ENCODE results near the gene COL23A1. TPM values are rescaled to one million over a fixed set of nuclear protein-coding genes. Genes with fewer than 3 reads are reported as not detected.

The COL23A1 gene
- polyA plus RNA-seq, 1 donor (not counting 4 experiments of a cell fraction or from before 2014, with no cell fraction given), result not detected

DNA sequence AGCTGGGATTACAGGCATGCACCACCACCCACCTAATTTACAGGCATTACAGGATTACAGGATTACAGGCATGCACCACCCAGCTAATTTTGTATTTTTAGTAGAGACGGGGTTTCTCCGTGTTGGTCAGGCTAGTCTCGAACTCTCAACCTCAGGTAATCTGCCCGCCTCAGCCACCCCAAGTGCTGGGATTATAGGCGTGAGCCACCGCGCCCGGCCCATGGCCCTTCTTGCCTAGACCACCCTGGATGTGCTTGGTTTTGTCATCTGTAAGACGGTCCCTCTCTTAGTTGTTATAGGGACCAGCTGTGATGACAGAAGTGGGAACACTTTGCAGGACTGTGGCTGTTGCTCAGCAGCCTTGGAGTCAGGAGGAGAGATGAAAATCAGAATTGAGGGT, 354.1 kb downstream of the COL23A1 start:
- H3K79me2 ChIP-seq (ENCODE audit: control insufficient read depth, insufficient read depth, low read length), result peaks cover 9% of the 10 kb centered on the region
- TF ChIP-seq EZH2 (IDR thresholded peaks at IDR 0.05; ENCODE audit: low read length), result no peak
- TF ChIP-seq, protein P1, sequence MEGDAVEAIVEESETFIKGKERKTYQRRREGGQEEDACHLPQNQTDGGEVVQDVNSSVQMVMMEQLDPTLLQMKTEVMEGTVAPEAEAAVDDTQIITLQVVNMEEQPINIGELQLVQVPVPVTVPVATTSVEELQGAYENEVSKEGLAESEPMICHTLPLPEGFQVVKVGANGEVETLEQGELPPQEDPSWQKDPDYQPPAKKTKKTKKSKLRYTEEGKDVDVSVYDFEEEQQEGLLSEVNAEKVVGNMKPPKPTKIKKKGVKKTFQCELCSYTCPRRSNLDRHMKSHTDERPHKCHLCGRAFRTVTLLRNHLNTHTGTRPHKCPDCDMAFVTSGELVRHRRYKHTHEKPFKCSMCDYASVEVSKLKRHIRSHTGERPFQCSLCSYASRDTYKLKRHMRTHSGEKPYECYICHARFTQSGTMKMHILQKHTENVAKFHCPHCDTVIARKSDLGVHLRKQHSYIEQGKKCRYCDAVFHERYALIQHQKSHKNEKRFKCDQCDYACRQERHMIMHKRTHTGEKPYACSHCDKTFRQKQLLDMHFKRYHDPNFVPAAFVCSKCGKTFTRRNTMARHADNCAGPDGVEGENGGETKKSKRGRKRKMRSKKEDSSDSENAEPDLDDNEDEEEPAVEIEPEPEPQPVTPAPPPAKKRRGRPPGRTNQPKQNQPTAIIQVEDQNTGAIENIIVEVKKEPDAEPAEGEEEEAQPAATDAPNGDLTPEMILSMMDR (optimal IDR thresholded peaks at IDR 0.05 in 1 of 3, IDR thresholded peaks at IDR 0.05 in 1 of 3, conservative IDR thresholded peaks at IDR 0.05 in 1 of 3; ENCODE audit: extremely low read depth in 1 of 3, insufficient read depth in 2 of 3, low read length in 3 of 3), result no peak
- H3K9me3 ChIP-seq (ENCODE audit: control insufficient read depth, low read depth, low read length), result no peaks in the 10 kb centered on the region
- DNase-seq (ENCODE audit: low read depth, low spot score) (no peak), FAIRE-seq (no peak)
- no peaks in the 10 kb centered on the region for H3K36me3 ChIP-seq (ENCODE audit: control insufficient read depth in 2 of 2, extremely low read depth in 1 of 2, insufficient read depth in 2 of 2, low read length in 2 of 2)
- peaks cover 20% of the 10 kb centered on the region for H3K4me1 ChIP-seq (ENCODE audit: control insufficient read depth, extremely low read depth, insufficient read depth, low read length)
- H3K4me3 ChIP-seq (ENCODE audit: control insufficient read depth in 2 of 3, extremely low read depth in 1 of 3, insufficient read depth in 2 of 3, low read depth in 1 of 3, low read length in 3 of 3), result no peak overlapping the region
- no peak overlapping the region for H3K4me2 ChIP-seq (ENCODE audit: control insufficient read depth, extremely low read depth, insufficient read depth, low read depth, low read length)
- no peak overlapping the region for H2AFZ ChIP-seq (ENCODE audit: control insufficient read depth, low read length)
- no peaks in the 10 kb centered on the region for H3K9me1 ChIP-seq (ENCODE audit: control insufficient read depth, extremely low read depth, insufficient read depth, low read length)
- H3K27ac ChIP-seq (ENCODE audit: control insufficient read depth, insufficient read depth, low read length), result no peak overlapping the region
- no peak overlapping the region for H3K9ac ChIP-seq (ENCODE audit: control insufficient read depth, extremely low read depth, insufficient read depth, low read length)
- H3K27me3 ChIP-seq (ENCODE audit: control insufficient read depth, extremely low read depth, insufficient read depth, low read length), result no peaks in the 10 kb centered on the region
- H4K20me1 ChIP-seq (ENCODE audit: control insufficient read depth, extremely low read depth, insufficient read depth, low read length), result no peaks in the 10 kb centered on the region
- dilution Hi-C loops (cut with MboI; ENCODE audit: extremely low pct_ligation_motif_present, low sequenced_read_pairs), result no loop called here

DNA sequence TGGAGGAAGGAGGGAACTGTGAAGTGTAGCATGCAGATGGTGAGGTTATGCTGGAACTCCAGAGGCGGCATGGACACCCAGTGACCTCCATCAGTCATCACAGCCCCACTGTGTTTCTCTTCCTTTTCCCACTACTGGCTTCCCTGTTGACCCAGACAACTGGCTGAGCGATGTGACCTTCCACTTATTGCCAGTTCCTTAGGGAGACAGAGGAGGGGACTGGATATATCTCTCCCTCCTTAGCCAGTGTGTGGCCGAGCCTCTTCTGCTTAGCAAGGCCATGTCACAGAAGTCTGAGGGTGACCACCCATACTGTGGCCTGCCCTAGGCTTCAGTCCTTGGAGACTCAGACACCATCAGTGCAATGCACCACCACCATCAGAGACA, 354.6 kb downstream of the COL23A1 start:
- Histone ChIP-seq H3K27me3 (ENCODE audit: control insufficient read depth, extremely low read depth, insufficient read depth, low read length) (no peaks in the 10 kb centered on the region), H3K79me2 (ENCODE audit: control insufficient read depth, insufficient read depth, low read length) (peaks cover 14% of the 10 kb centered on the region), H3K4me3 (ENCODE audit: control insufficient read depth in 2 of 3, extremely low read depth in 1 of 3, insufficient read depth in 2 of 3, low read depth in 1 of 3, low read length in 3 of 3) (no peak overlapping the region), H3K36me3 (ENCODE audit: control insufficient read depth in 2 of 2, extremely low read depth in 1 of 2, insufficient read depth in 2 of 2, low read length in 2 of 2) (peaks cover 0 to 1% of the 10 kb centered on the region in 2 experiments), H3K27ac (ENCODE audit: control insufficient read depth, insufficient read depth, low read length) (no peak overlapping the region), H2AFZ (ENCODE audit: control insufficient read depth, low read length) (no peak overlapping the region), H4K20me1 (ENCODE audit: control insufficient read depth, extremely low read depth, insufficient read depth, low read length) (no peaks in the 10 kb centered on the region), H3K9ac (ENCODE audit: control insufficient read depth, extremely low read depth, insufficient read depth, low read length) (no peak overlapping the region), H3K4me1 (ENCODE audit: control insufficient read depth, extremely low read depth, insufficient read depth, low read length) (peaks cover 25% of the 10 kb centered on the region), H3K9me1 (ENCODE audit: control insufficient read depth, extremely low read depth, insufficient read depth, low read length) (no peaks in the 10 kb centered on the region), H3K4me2 (ENCODE audit: control insufficient read depth, extremely low read depth, insufficient read depth, low read depth, low read length) (no peak overlapping the region), H3K9me3 (ENCODE audit: control insufficient read depth, low read depth, low read length) (no peaks in the 10 kb centered on the region)
- TF ChIP-seq EZH2 (IDR thresholded peaks at IDR 0.05; ENCODE audit: low read length), result no peak
- TF ChIP-seq, protein P1 (optimal IDR thresholded peaks at IDR 0.05 in 1 of 3, IDR thresholded peaks at IDR 0.05 in 1 of 3, conservative IDR thresholded peaks at IDR 0.05 in 1 of 3; ENCODE audit: extremely low read depth in 1 of 3, insufficient read depth in 2 of 3, low read length in 3 of 3), result no peak
- FAIRE-seq (no peak), DNase-seq (ENCODE audit: low read depth, low spot score) (no peak)
- dilution Hi-C loops (cut with MboI; ENCODE audit: extremely low pct_ligation_motif_present, low sequenced_read_pairs), result no loop called here
